NT2/D1 (cell line): ENCODE measurements around the gene B3GLCT.

Experiments used
- SUZ12 ChIP-seq: IDR thresholded peaks from 2 replicates; pipeline ENCODE4 v1.6.1; 2011; ENCODE audit not compliant: insufficient read length, insufficient read depth; ENCODE audit errors: extremely low read depth
- YY1 ChIP-seq: IDR thresholded peaks from 2 replicates; pipeline ENCODE4 v1.6.1; 2011; ENCODE audit not compliant: insufficient read length, insufficient read depth
- ZNF274 ChIP-seq: IDR thresholded peaks from 2 replicates; pipeline ENCODE4 v1.6.1; 2011; ENCODE audit warnings: mild to moderate bottlenecking, low read depth, low read length

DNA sequence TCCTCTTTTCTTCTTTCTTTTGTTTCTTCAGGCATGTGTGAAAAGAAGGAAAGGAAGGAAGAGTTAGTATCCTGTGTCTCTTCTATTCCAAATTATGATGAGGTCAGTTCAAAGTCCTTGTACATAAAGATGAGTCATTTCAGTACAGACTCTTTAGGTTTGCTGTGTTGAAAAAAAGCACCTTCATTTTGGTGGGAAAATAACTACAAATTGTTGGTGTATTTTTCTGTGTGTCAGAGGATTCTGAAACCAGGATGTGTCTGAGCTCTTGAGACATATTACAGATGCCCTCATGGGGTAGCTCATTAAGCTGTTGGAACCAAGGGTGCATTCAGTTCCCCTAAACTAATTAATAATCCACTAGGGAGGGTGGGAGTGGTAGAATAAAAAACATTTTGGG is 32.3 kb upstream of the B3GLCT start:
- TF ChIP-seq YY1 (no peak), SUZ12 (no peak), ZNF274 (no peak)
